Activated CD4-positive, alpha-beta T cell treated with anti-CD3 and anti-CD28 coated beads for 4 hours (primary cell): ENCODE data around the gene COCH.
"Not testable (repeated sequence)": the region's sequence is repeated elsewhere in the genome, so short reads cannot be mapped to it uniquely, and the experiment has no call there.

Experiments used
- DNase-seq, 2 donors: peaks; one replicate each; pipeline ENCODE4 v3.0.0-alpha.2; 2020

COCH gene

GRCh38 chr14:30933937-30934336 lies 59.6 kb downstream of the COCH start:
- DNase-seq, result not testable (repeated sequence)

GRCh38 chr14:30935445-30935844 lies 61.1 kb downstream of the COCH start:
- DNase-seq, result no peak

- no peak for DNase-seq
Observed at GRCh38 chr14:30938617-30939016, 64.3 kb downstream of the COCH start.
